ENCODE measurements around the gene IKBIP. TPM values are rescaled to one million over a fixed set of nuclear protein-coding genes. Genes with fewer than 3 reads are reported as not detected.

IKBIP gene
- total and polyA plus RNA-seq, 9 of the 15 experiments (the other 6 are each of a cell fraction or from before 2014, with no cell fraction given) = 3.3 to 19.5 (median 14.9) TPM

DNA sequence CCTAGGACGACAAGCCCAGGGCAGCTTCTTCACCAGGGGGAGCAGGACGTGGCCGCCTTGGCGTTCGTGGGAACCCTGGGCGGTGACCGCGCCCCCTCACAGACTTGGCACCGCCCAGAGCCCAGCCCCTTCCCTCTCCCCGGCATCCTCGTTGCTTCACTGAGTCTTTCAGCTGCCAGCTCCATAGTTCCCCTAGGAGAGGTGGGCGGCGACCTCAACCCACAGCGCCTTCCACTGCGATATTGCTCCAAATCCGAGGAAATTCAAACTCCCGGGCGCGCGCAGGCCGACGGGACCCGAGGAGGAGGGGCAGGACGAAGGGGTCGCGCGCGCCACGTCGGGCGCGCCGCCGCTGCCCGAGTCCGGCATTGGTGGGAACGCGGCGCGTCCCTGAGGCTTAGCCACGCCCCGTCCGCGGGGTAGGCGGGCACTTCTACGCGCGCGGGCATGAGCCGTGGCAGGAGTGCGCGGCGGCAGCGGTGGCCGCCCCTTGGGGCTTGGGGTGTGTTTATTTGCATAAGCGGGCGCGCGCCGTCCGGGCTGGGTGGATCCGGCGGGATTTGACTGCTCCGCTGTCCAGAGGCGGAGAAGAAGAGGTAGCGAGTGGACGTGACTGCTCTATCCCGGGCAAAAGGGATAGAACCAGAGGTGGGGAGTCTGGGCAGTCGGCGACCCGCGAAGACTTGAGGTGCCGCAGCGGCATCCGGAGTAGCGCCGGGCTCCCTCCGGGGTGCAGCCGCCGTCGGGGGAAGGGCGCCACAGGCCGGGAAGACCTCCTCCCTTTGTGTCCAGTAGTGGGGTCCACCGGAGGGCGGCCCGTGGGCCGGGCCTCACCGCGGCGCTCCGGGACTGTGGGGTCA lies at the start of gene IKBIP, which contains the start of gene APAF1 (continued):
- TF ChIP-seq CREB3L1 (IDR thresholded peaks at IDR 0.05; ENCODE audit: borderline replicate concordance, low read depth) (peak; percentile 97), CREB3 (tag; conservative IDR thresholded peaks at IDR 0.05; ENCODE audit: low read depth) (peak; percentile 71; the same call in 1 of the 2 replicates), GTF2E2 (tag; IDR thresholded peaks at IDR 0.05) (no peak), RHOXF2B (CRISPR knock-in tag; conservative IDR thresholded peaks at IDR 0.05) (no peak), ZNF143 (CRISPR knock-in tag; IDR thresholded peaks at IDR 0.05) (peak; percentile 63; the same call in 1 of the 2 replicates), NR0B1 (IDR thresholded peaks at IDR 0.05; ENCODE audit: partially characterized antibody) (no peak), GABPB1 (CRISPR knock-in tag; IDR thresholded peaks at IDR 0.05) (peak; percentile 5; the same call in 1 of the 2 replicates), POLR2A (conservative IDR thresholded peaks at IDR 0.05) (peak; percentile 75), SREBF1 (IDR thresholded peaks at IDR 0.05; ENCODE audit: borderline replicate concordance, low read depth, low read length) (no peak), ATF7 (IDR thresholded peaks at IDR 0.05) (peak; percentile 72), NFE2 (IDR thresholded peaks at IDR 0.05; ENCODE audit: low read depth) (no peak), HEY1 (CRISPR knock-in tag; IDR thresholded peaks at IDR 0.05; ENCODE audit: borderline replicate concordance) (no peak), MECOM (CRISPR knock-in tag; IDR thresholded peaks at IDR 0.05) (no peak), ZNF217 (CRISPR knock-in tag; IDR thresholded peaks at IDR 0.05) (no peak), NONO (IDR thresholded peaks at IDR 0.05; ENCODE audit: low read depth in 2 of 2, low read length in 1 of 2) (no peak), ZBTB9 (CRISPR knock-in tag; IDR thresholded peaks at IDR 0.05) (peak; percentile 33; the same call in 1 of the 2 replicates), ZNF224 (CRISPR knock-in tag; IDR thresholded peaks at IDR 0.05) (no peak)
- TF ChIP-seq, protein P1, sequence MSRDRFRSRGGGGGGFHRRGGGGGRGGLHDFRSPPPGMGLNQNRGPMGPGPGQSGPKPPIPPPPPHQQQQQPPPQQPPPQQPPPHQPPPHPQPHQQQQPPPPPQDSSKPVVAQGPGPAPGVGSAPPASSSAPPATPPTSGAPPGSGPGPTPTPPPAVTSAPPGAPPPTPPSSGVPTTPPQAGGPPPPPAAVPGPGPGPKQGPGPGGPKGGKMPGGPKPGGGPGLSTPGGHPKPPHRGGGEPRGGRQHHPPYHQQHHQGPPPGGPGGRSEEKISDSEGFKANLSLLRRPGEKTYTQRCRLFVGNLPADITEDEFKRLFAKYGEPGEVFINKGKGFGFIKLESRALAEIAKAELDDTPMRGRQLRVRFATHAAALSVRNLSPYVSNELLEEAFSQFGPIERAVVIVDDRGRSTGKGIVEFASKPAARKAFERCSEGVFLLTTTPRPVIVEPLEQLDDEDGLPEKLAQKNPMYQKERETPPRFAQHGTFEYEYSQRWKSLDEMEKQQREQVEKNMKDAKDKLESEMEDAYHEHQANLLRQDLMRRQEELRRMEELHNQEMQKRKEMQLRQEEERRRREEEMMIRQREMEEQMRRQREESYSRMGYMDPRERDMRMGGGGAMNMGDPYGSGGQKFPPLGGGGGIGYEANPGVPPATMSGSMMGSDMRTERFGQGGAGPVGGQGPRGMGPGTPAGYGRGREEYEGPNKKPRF (IDR thresholded peaks at IDR 0.05; ENCODE audit: low read depth, low read length) = no peak
- TF ChIP-seq, protein P2, sequence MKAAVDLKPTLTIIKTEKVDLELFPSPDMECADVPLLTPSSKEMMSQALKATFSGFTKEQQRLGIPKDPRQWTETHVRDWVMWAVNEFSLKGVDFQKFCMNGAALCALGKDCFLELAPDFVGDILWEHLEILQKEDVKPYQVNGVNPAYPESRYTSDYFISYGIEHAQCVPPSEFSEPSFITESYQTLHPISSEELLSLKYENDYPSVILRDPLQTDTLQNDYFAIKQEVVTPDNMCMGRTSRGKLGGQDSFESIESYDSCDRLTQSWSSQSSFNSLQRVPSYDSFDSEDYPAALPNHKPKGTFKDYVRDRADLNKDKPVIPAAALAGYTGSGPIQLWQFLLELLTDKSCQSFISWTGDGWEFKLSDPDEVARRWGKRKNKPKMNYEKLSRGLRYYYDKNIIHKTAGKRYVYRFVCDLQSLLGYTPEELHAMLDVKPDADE (conservative IDR thresholded peaks at IDR 0.05; ENCODE audit: control insufficient read depth, low read depth, low read length) = no peak; the same call in 1 of the 2 replicates

Measured in K562 (cell line).